Esophagus squamous epithelium (tissue), 5 donors: Measurements from ENCODE around the gene PIAS3. TPM values are rescaled to one million over a fixed set of nuclear protein-coding genes. Genes with fewer than 3 reads are reported as not detected.

Experiments
- DNase-seq: peaks from one replicate; lab custom pipeline; 2025; lab: John Stamatoyannopoulos, UW
- H3K27ac ChIP-seq, 4 donors: fragments of 200-600 bp; sonication (generic); one replicate each; pipeline ENCODE4 v1.5.1; 2016 to 2019; ENCODE audit warnings: mild to moderate bottlenecking in 1 of 4
- H3K27me3 ChIP-seq, 4 donors: fragments of 200-600 bp; sonication (generic); 1 replicate in 3 of 4; 2 replicates in 1 of 4; pipeline versions ENCODE4 v1.5.1 to v1.6.0; 2017 to 2021; ENCODE audit warnings: antibody characterized with exemption in 1 of 4
- H3K36me3 ChIP-seq, 3 donors: fragments of 200-600 bp; sonication (generic); one replicate each; pipeline ENCODE4 v1.5.1; 2016 to 2019
- H3K4me1 ChIP-seq, 3 donors: fragments of 200-600 bp; sonication (generic); one replicate each; pipeline ENCODE4 v1.5.1; 2017 to 2019
- H3K4me3 ChIP-seq, 4 donors: fragments of 200-600 bp; sonication (generic); 1 replicate in 3 of 4; 2 replicates in 1 of 4; pipeline ENCODE4 v1.5.1; 2016 to 2019; ENCODE audit warnings: mild to moderate bottlenecking in 2 of 4, moderate library complexity in 1 of 4
- H3K9me3 ChIP-seq, 3 donors: fragments of 200-600 bp; sonication (generic); one replicate each; pipeline ENCODE4 v1.5.1; 2016 to 2019
- CTCF ChIP-seq, 6 experiments: fragments of 450-650 bp in 4 of 6; fragments of 200-600 bp in 2 of 6; sonication (generic) in 2 of 6; IDR thresholded peaks; one replicate each; pipeline ENCODE4 v1.5.1; 2016 to 2019; ENCODE audit warnings: antibody characterized with exemption in 6 of 6, mild to moderate bottlenecking in 4 of 6, moderate library complexity in 4 of 6
- POLR2A ChIP-seq, 4 donors: fragments of 450-650 bp; IDR thresholded peaks; one replicate each; pipeline ENCODE4 v1.6.1; 2017; ENCODE audit warnings: antibody characterized with exemption in 4 of 4, mild to moderate bottlenecking in 4 of 4, moderate library complexity in 3 of 4
- WGBS, 2 donors: methylation state at CpG; one replicate each; pipeline ENCODE4 v1.1.5; 2018; 5-methylcytosine and 5-hydroxymethylcytosine counted together
- intact Hi-C: fragments of 100-400 bp; cut with DNase I; formaldehyde crosslinking; loops from one replicate; pipeline ENCODE4 v1.15.0; 2022
- total RNA-seq, 4 donors: library from RNA; depleted of rRNA; stranded (reverse); fragments of >200 nt; gene quantifications; one replicate each; pipeline ENCODE4 v1.1.0, GENCODE V29; 2016
- donor health status: DM: yes; HTN: yes; CAD: no.

The PIAS3 gene
- total RNA-seq, 4 donors from 2014 or later: 20.9 to 51.8 (median 38.2) TPM

GRCh38 chr1:145886390-145886789 lies 27.5 kb upstream of the PIAS3 start:
- H3K27ac ChIP-seq: peak overlapping the region; percentile 41 to 77 (median 57)
- DNase-seq: no peak
- intact Hi-C loops: no loop called here
- 45 to 49% methylated on average over 10 to 11 of the region's 11 CpGs for WGBS, 2 donors
- no peaks in the 10 kb centered on the region for H3K36me3 ChIP-seq
- H3K27me3 ChIP-seq: no peaks in the 10 kb centered on the region
- H3K4me1 ChIP-seq: peaks cover 15 to 55% (median 17%) of the 10 kb centered on the region in 3 donors
- H3K9me3 ChIP-seq: no peaks in the 10 kb centered on the region
- TF ChIP-seq POLR2A (IDR thresholded peaks at IDR 0.05) (no peak), CTCF (IDR thresholded peaks at IDR 0.05) (no peak)
- H3K4me3 ChIP-seq: peak overlapping the region; percentile 58 to 85 (median 68)

- Histone ChIP-seq H3K9me3 (no peaks in the 10 kb centered on the region), H3K4me3 (peak within 1 kb of the TSS; percentile 58 to 85 (median 68)), H3K4me1 (peaks cover 9 to 52% (median 11%) of the 10 kb centered on the region in 3 donors), H3K27ac (peak within 1 kb of the TSS; percentile 41 to 77 (median 57)), H3K27me3 (no peaks in the 10 kb centered on the region), H3K36me3 (no peaks in the 10 kb centered on the region)
- TF ChIP-seq CTCF (IDR thresholded peaks at IDR 0.05) (no peak), POLR2A (IDR thresholded peaks at IDR 0.05) (no peak)
- 0 to 1% methylated on average over 13 to 16 of the region's 36 CpGs for WGBS, 2 donors
- intact Hi-C loops: no loop called here
- DNase-seq: no peak
Measured at GRCh38 chr1:145885738-145886287, 26.9 kb upstream of the PIAS3 start, which contains the start of gene ANKRD35. ANKRD35 (minus strand) TSS chr1:145885866; CDS start chr1:145885758, 108 bp downstream.

- whole genome bisulfite sequencing, 2 donors: 67 to 83% methylated on average over 1 of the region's 1 CpG
- H3K27me3 ChIP-seq: no peaks in the 10 kb centered on the region
- H3K27ac ChIP-seq: no peak overlapping the region
- DNase-seq: no peak
- H3K4me3 ChIP-seq: peak overlapping the region in 3 of 4 donors; percentile 58 to 85 (median 72)
- peaks cover 6 to 52% (median 11%) of the 10 kb centered on the region in 3 donors for H3K4me1 ChIP-seq
- no peaks in the 10 kb centered on the region for H3K9me3 ChIP-seq
- no peak for TF ChIP-seq CTCF (IDR thresholded peaks at IDR 0.05)
- no peak for TF ChIP-seq POLR2A (IDR thresholded peaks at IDR 0.05)
- no peaks in the 10 kb centered on the region for H3K36me3 ChIP-seq
- intact Hi-C loops: no loop called here
Measured at GRCh38 chr1:145884675-145885074, 25.8 kb upstream of the PIAS3 start.

- 39 to 68% methylated on average over 5 of the region's 5 CpGs for WGBS, 2 donors
Measured at GRCh38 chr1:145879775-145880174, 20.9 kb upstream of the PIAS3 start.

More at GRCh38 chr1:145879775-145880174, 20.9 kb upstream of the PIAS3 start:
- peak overlapping the region; percentile 50 to 90 (median 76) for H3K27ac ChIP-seq
- no peak for DNase-seq
- H3K9me3 ChIP-seq: no peaks in the 10 kb centered on the region
- H3K36me3 ChIP-seq: no peaks in the 10 kb centered on the region
- TF ChIP-seq POLR2A (IDR thresholded peaks at IDR 0.05): no peak
- no peak for TF ChIP-seq CTCF (IDR thresholded peaks at IDR 0.05)
- no peaks in the 10 kb centered on the region for H3K27me3 ChIP-seq
- H3K4me1 ChIP-seq: peaks cover 6 to 49% (median 11%) of the 10 kb centered on the region in 3 donors
- H3K4me3 ChIP-seq: no peak overlapping the region
- intact Hi-C loops: no loop called here
